HG03139 (cell line): Measurements from ENCODE around the gene ALKBH3.

Source experiments
- ATAC-seq: cut with Tn5 transposase; IDR thresholded peaks from one replicate; pipeline ENCODE4 v1.9.1; 2021; ENCODE audit not compliant: unreplicated experiment

Gene ALKBH3

GRCh38 chr11:43936076-43936475 lies 55.4 kb downstream of the ALKBH3 start:
- no peak for ATAC-seq

GRCh38 chr11:43937434-43938411 lies 57.1 kb downstream of the ALKBH3 start:
- no peak for ATAC-seq

GRCh38 chr11:43941257-43941994 lies 60.8 kb downstream of the ALKBH3 start:
- ATAC-seq: no peak

- no peak for ATAC-seq
These were observed 62.2 kb downstream of the ALKBH3 start for GRCh38 chr11:43942662-43943371.

GRCh38 chr11:43943372-43943930 lies 62.8 kb downstream of the ALKBH3 start:
- no peak for ATAC-seq

- no peak for ATAC-seq
These were observed 63.5 kb downstream of the ALKBH3 start for GRCh38 chr11:43943931-43944751.

- no peak for ATAC-seq
These were observed 64.2 kb downstream of the ALKBH3 start for GRCh38 chr11:43944761-43945311.

- ATAC-seq: no peak
These were observed 66.4 kb downstream of the ALKBH3 start for GRCh38 chr11:43947003-43947500.

GRCh38 chr11:43947815-43948214 lies 67.2 kb downstream of the ALKBH3 start:
- no peak for ATAC-seq

GRCh38 chr11:43948341-43949225 lies 68.0 kb downstream of the ALKBH3 start:
- no peak for ATAC-seq

GRCh38 chr11:43950311-43950855 lies 69.8 kb downstream of the ALKBH3 start:
- ATAC-seq: no peak

GRCh38 chr11:43951231-43951630 lies 70.6 kb downstream of the ALKBH3 start:
- no peak for ATAC-seq

- ATAC-seq: no peak
These were observed 71.4 kb downstream of the ALKBH3 start for GRCh38 chr11:43952020-43952400.

- ATAC-seq: no peak
These were observed 72.0 kb downstream of the ALKBH3 start for GRCh38 chr11:43952401-43953342.

GRCh38 chr11:43953521-43953920 lies 72.9 kb downstream of the ALKBH3 start:
- ATAC-seq: no peak

- ATAC-seq: no peak
These were observed 73.6 kb downstream of the ALKBH3 start for GRCh38 chr11:43954241-43954640.

- ATAC-seq: no peak
These were observed 74.9 kb downstream of the ALKBH3 start for GRCh38 chr11:43955381-43956118.
